Pericardium fibroblast (primary cell): ENCODE results near the gene CORO2A. TPM values are rescaled to one million over a fixed set of nuclear protein-coding genes. Genes with fewer than 3 reads are reported as not detected.

ENCODE experiments used
- total RNA-seq: library from RNA; depleted of rRNA; stranded (reverse); fragments of >200 nt; gene quantifications from 2 replicates; pipeline ENCODE4 v1.2.3, GENCODE V29; 2015

Gene CORO2A, protein sequence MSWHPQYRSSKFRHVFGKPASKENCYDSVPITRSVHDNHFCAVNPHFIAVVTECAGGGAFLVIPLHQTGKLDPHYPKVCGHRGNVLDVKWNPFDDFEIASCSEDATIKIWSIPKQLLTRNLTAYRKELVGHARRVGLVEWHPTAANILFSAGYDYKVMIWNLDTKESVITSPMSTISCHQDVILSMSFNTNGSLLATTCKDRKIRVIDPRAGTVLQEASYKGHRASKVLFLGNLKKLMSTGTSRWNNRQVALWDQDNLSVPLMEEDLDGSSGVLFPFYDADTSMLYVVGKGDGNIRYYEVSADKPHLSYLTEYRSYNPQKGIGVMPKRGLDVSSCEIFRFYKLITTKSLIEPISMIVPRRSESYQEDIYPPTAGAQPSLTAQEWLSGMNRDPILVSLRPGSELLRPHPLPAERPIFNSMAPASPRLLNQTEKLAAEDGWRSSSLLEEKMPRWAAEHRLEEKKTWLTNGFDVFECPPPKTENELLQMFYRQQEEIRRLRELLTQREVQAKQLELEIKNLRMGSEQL
- total RNA-seq = 0.09 and 1.6 TPM in 2 replicates

DNA sequence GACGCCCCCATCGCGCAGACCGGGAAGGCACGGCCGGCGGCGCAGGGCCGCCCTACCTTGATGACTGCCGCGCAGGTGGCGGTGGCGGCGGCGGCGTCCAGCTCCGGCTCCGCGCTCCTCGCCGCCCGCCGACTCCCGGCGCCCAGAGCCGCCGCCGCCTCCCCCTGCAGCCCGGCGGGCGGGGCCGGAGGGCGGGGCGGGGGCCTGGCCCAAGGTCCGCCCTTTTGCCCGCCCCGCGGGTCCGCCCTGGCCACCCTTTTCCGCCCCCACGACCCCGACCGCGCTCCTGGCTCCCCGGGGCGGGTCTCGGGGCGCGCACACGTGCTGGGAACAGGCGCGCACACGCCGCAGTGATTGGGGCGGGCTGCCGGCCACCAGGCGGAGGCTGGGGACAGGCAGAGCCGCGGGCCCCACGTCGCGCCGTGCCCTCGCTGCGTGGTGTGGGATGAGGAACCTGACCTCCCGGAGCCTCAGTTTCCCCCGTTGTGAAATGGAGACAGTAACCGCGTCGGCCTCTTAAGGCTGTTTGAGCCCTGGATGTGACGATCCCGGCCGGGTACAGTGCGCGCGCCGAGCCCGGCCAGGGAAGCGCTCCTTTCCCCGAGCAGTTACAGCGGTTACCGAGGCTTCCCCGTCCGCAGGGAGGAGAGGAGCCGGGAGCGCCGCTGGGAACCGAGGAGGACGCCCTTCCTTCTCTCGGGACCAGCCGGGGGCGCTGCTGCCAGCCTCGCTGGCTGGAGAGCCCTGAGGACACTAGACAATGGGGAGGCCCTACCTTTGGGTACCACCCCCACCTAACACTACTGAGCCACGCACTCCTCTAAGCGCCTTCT is at the start of gene CORO2A:
CORO2A (minus strand) TSS at position 135 of the 833 bp plus-strand sequence. CDS start 34,977 bp downstream, outside the sequence.

GRCh38 chr9:98118640-98119601 is 73.5 kb downstream of the CORO2A start, which contains the start of gene TRIM14:
Gene TRIM14, minus strand, starts transcription at chr9:98119222. Its CDS starts 34 bp downstream, at chr9:98119188.

Other genes with a start within 250 kb of the CORO2A start
- 17.0 and 40.8 TPM in 2 replicates for gene ANP32B, start 209.3 kb downstream of the CORO2A start, total RNA-seq
- gene NANS, start 135.9 kb downstream of the CORO2A start, total RNA-seq = 54.5 and 85.1 TPM in 2 replicates
- gene TRIM14, start 73.4 kb downstream of the CORO2A start, total RNA-seq = 0.26 and 2.2 TPM in 2 replicates
- gene TBC1D2, start 63.0 kb upstream of the CORO2A start, total RNA-seq = 6.0 and 12.7 TPM in 2 replicates